NB4 (cell line): ENCODE data around the gene HIRA.

Source experiments
- CTCF ChIP-seq: IDR thresholded peaks from one replicate; pipeline ENCODE4 v1.5.1; 2012; ENCODE audit warnings: low read depth, low read length
- POLR2A ChIP-seq: IDR thresholded peaks from 2 replicates; pipeline ENCODE4 v1.6.1; 2011; ENCODE audit warnings: mild to moderate bottlenecking; ENCODE audit not compliant: insufficient read length; ENCODE audit errors: extremely low read depth

GRCh38 chr22:19406846-19407245 is 24.7 kb downstream of the HIRA start:
- TF ChIP-seq CTCF (no peak), POLR2A (no peak)
